Bronchial epithelial cell (primary cell): ENCODE measurements around the gene NTM. TPM values are rescaled to one million over a fixed set of nuclear protein-coding genes. Genes with fewer than 3 reads are reported as not detected.

ENCODE experiments used
- DNase-seq: peaks from one replicate; pipeline ENCODE4 v3.0.0-alpha.2; 2010; ENCODE audit warnings: low read depth
- FAIRE-seq: peaks from 2 replicates; lab custom pipeline; 2011; peaks lifted over from hg19 to GRCh38; lab: Jason Lieb, UNC
- H3K27me3 ChIP-seq: 2 replicates; pipeline ENCODE4 v1.5.1; 2011; ENCODE audit warnings: low read length; ENCODE audit not compliant: control insufficient read depth, insufficient read depth
- H3K36me3 ChIP-seq: 2 replicates; pipeline ENCODE4 v1.5.1; 2011; ENCODE audit warnings: low read length; ENCODE audit not compliant: control insufficient read depth, insufficient read depth
- H3K4me3 ChIP-seq: 2 replicates; pipeline ENCODE4 v1.5.1; 2011; ENCODE audit warnings: mild to moderate bottlenecking, low read depth, low read length, control low read depth
- CTCF ChIP-seq: IDR thresholded peaks from 2 replicates; pipeline ENCODE4 v1.5.1; 2011; ENCODE audit warnings: mild to moderate bottlenecking, moderate library complexity, low read length, control low read depth, inconsistent platforms; ENCODE audit not compliant: insufficient read depth, severe bottlenecking
- total RNA-seq: library from RNA; depleted of rRNA; stranded (reverse); fragments of >200 nt; gene quantifications from 2 replicates; pipeline ENCODE4 v1.2.1, GENCODE V29; 2014

NTM gene
- total RNA-seq, 1 donor from 2014 or later, result 4.2 TPM

- no peaks in the 10 kb centered on the region for H3K36me3 ChIP-seq
- no peak for FAIRE-seq
- TF ChIP-seq CTCF, result no peak
Measured at GRCh38 chr11:132036746-132037466, 666.5 kb downstream of the NTM start.

GRCh38 chr11:132037467-132037862 lies 667.0 kb downstream of the NTM start:
- Histone ChIP-seq H3K4me3 (no peak overlapping the region), H3K27me3 (no peaks in the 10 kb centered on the region), H3K36me3 (no peaks in the 10 kb centered on the region)
- no peak for FAIRE-seq
- DNase-seq, result peak; percentile 47
- TF ChIP-seq CTCF, result no peak

More at GRCh38 chr11:132036746-132037466, 666.5 kb downstream of the NTM start:
- no peaks in the 10 kb centered on the region for H3K27me3 ChIP-seq
- H3K4me3 ChIP-seq, result no peak overlapping the region
- no peak for DNase-seq

GRCh38 chr11:132037956-132038355 lies 667.5 kb downstream of the NTM start:
- Histone ChIP-seq H3K27me3 (no peaks in the 10 kb centered on the region), H3K4me3 (no peak overlapping the region), H3K36me3 (no peaks in the 10 kb centered on the region)
- FAIRE-seq (no peak), DNase-seq (no peak)
- no peak for TF ChIP-seq CTCF

GRCh38 chr11:132039521-132039920 lies 669.1 kb downstream of the NTM start:
- H3K4me3 ChIP-seq, result no peak overlapping the region
- FAIRE-seq (no peak), DNase-seq (no peak)
- TF ChIP-seq CTCF, result no peak
- no peaks in the 10 kb centered on the region for H3K36me3 ChIP-seq
- no peaks in the 10 kb centered on the region for H3K27me3 ChIP-seq

GRCh38 chr11:132042296-132042695 lies 671.9 kb downstream of the NTM start:
- no peak for FAIRE-seq
- no peak for DNase-seq
- Histone ChIP-seq H3K4me3 (no peak overlapping the region), H3K36me3 (no peaks in the 10 kb centered on the region), H3K27me3 (no peaks in the 10 kb centered on the region)
- no peak for TF ChIP-seq CTCF

GRCh38 chr11:132043714-132044113 lies 673.3 kb downstream of the NTM start:
- no peak overlapping the region for H3K4me3 ChIP-seq
- no peaks in the 10 kb centered on the region for H3K27me3 ChIP-seq
- TF ChIP-seq CTCF, result no peak
- H3K36me3 ChIP-seq, result no peaks in the 10 kb centered on the region
- FAIRE-seq, result no peak
- no peak for DNase-seq
